NCI-H524 (cell line): Measurements from ENCODE around the gene PDE4D.
A peak's percentile ranks its signal among the peaks of the same experiment; 100 is the strongest.

ENCODE experiments used
- DNase-seq, 2 experiments: peaks; one replicate each; lab custom pipeline; 2025; lab: John Stamatoyannopoulos, UW

Gene PDE4D

DNA sequence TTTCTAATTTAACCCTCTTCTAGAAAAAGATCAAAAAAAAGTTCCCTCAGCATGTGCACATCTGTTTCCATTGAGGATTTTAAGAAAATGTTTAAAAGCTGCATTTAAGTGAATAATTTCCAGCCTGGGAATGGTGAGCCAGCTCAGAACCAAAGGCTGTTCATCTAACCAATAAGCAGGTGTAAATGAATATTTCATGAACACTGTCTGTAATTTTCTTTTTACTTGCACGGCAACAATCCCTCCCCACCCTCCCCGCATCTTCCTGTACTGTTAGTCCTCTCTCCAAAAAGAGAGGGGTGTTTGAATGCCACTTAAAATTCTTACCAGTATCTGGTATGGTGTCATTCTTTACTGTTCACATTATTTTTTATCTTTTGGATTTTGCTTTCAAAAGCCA lies 425.6 kb downstream of the PDE4D start:
- DNase-seq = no peak

DNA sequence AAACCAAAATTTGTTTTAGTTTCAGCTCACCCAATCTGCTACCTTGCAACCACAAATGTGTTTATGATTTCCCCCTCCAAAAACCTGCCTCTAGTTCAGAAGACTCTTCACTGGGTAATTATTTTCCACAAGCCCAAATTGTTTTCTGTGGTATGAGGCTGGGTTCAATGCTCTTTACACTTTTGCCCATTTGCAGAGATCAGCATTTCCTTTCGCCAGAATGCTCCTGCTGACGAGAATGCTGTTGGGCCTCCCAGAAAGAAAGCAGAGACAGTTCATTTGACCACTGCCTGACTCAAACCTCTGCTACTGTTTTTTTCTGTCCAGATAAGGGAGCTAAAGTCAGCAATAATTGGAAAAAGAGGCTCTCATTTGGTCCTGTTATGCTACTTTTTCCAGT lies 427.3 kb downstream of the PDE4D start:
- no peak for DNase-seq

DNA sequence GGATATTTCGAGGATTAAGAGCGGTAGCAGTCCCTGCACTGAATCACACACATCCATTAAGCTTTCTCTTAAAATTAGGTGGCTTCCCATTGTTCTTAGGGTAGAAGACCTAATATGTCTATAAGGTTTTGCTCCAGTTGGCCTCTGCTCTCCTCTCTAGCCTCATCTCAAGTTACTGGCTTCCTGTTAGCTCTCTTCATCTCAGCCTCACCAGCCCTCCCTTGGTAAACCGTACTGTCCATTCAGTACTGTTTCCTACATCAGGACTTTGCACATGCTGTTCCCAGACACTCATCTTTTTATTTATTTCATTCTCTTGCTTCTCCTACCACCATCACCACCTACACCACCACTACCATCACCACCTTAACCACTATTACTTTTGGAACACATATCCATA lies 428.6 kb downstream of the PDE4D start:
- DNase-seq = no peak

DNA sequence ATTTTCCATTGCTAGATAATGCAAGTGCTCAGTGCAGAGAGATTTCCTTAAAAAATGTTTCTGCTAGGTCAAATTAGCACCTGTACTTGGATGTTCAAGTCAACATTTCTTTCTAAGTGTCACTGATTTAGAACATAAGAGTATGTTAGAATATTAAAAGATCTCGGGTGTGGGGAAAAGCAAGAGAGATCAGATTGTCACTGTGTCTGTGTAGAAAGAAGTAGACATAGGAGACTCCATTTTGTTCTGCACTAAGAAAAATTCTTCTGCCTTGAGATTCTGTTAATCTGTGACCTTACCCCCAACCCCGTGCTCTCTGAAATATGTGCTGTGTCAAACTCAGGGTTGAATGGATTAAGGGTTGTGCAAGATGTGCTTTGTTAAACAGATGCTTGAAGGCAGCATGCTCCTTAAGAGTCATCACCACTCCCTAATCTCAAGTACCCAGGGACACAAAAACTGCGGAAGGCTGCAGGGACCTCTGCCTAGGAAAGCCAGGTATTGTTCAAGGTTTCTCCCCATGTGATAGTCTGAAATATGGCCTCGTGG lies 429.8 kb downstream of the PDE4D start:
- peak; percentile 12 to 13 for DNase-seq

DNA sequence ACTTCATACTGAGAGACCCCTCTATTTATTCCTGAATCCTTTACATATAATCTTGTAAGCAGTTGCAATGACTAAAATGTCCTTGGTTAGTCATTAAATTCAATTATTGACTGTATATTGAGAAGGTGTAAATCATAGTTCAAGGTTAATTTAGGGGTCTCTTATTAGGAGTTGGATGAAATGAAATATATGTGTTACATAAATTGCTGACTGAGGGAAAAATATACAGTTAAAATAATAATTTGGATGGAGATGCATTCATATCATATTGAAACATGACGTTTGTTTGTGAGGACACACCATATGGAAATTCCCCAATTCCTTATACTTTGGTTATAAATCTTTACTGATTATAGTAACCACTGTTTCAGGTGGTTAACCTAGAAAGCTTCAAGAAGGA lies 430.6 kb downstream of the PDE4D start:
- no peak for DNase-seq

DNA sequence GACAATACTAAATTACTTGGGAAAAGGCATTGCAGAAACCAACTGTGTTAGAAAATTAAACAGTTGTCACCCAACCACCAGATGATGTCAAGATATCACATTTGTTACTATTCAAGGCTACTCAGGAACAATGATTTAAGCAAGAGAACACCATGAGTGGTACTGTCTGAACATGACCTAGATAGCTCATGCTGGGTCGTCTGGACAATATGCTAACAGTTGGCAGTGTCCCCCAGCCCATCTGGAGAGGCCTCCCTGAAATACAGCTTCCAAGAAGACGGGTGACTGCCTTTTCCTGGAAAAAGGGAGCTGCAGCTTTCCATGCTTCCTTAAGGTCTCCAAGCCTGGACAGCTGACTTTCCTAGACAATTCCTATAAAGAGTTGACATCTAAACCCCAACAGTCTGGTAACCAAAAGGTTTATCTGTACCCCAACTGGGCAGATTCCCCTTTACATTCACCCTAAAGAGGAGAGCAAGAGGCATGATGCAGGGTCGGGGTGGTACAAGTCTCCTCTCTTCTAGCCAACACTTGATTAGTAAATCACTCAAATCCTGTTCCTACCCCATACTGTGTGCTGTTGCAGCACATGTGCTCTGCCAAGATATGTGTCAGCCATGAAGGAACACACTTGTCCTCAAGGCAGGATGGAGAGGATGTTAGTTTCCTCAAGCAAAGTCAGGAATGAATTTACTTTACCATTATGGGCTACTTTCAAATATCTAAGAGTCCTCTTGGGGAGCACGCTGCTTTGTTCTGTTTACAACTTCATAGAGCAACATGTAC lies 433.0 kb downstream of the PDE4D start:
- peak in 1 of 2 experiments; percentile 51 for DNase-seq

DNA sequence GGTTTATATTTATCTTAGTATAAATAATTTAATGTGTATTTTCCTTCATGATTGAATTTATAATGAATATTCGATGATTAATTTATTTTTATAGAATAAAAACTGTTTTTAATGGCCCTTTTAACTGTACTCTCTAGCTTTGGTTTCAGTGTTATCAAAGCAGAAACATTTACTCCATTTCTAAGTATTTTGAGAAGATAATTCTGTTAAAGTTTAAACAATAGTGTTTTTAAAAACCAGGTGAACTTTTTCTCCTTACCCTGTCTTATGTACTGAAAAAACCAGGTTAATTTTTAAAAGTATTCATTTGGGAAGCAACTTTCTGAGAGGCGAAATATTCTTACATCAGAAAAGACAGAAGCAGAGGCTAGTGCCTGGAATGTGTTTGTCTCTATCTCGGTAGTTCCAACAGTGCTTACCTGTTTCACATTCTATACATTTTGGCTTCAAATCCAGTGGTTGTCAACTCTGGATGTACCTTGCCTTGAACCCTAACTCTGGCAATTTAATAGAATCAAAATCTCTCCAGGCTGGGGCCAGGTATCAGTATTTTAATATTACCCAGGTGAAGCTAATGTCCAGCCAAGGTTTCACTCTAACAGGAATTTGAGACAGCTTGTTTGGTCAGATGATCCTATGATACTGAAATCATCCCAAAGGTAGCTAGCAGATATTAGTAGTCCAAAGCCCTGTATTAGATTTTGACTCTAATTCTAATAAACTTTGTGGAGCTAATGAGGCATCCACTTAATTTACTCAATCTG lies 434.4 kb downstream of the PDE4D start:
- DNase-seq = no peak

DNA sequence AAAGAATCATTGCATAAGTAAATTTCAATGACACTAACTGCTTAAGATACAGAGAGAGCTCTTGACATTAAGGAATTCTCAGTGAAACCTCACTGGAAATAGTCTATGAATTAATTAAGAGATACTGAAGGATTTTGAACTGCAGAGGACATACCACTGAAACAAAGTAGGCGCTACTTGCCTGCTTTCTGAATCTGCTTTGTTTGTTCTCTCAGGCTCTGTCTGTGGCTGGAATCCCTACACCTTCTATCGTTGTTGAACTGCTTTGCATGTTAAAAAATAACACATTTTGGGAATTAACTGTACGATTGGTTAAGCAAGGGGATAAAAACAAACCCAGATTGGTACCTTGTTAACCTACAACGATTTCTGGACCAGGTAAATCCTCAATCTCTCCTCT lies 435.2 kb downstream of the PDE4D start:
- no peak for DNase-seq

DNA sequence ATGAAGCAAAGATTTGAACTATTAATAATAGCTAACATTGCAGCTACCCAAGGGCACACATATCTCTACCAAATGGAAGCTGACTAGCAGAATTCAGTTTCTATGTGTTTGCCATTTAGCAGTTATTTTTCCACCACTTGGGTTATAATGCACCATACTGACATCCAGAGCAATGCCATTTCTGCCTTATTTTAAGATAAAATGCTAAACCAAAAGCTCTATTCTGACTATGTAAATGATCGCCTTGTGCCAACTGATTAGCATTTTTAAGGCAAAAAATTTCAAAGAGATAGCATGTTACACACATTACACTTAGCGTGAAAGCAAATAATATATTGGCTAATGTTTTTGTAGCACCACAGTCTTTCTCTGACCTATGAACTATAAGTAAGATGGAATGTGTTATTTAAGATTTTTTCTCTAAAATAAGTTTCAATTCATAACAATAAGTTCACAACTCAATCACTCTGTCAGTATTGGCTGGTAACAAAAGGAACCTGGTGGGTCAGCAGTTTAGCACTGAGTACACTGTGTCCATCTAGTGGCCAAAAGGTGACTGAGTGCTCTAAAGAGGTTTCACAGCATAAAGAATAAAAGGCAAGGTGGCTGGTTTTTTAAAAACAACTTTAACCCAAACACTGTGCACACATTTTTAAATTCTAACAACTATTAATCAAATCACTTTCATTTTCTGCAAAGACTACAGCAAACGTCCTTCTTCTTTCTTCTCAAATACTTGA lies 443.5 kb downstream of the PDE4D start:
- no peak for DNase-seq

DNA sequence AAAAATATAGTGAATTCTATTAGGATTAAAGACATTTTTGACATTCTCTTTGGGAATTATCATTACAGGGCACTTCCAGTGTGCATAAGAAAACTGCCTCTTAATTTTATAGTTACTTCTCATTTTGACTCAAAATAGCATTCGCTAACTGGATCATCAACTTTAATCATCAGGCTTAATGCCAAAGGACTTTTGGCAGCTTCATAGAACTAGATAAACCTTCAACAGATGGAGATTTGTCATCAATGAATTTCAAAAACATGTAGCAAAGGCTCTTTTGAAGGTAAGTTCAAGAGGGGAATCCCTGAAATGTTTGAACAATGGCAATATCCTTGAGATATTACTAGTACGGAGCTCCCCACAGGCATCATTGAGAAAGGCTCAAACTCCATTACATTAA lies 447.2 kb downstream of the PDE4D start:
- DNase-seq = no peak

DNA sequence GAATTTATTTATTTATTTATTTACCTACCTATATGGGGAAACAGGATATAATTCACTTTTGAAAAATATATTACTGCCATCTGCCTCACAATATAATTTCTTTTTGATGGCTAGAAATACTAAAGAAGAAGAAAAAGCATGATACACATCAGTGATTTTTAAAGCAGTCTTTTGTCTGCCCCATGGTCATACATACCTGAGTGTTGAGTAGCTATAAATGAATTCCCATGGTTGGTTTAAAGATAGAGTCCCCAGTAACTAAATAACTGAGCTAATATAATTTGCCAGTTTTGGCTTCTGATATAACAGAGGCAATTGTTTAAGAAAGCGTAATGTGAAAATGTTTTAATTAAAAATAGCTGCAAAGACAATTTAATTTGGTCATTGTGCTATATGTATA lies 447.8 kb downstream of the PDE4D start:
- no peak for DNase-seq

DNA sequence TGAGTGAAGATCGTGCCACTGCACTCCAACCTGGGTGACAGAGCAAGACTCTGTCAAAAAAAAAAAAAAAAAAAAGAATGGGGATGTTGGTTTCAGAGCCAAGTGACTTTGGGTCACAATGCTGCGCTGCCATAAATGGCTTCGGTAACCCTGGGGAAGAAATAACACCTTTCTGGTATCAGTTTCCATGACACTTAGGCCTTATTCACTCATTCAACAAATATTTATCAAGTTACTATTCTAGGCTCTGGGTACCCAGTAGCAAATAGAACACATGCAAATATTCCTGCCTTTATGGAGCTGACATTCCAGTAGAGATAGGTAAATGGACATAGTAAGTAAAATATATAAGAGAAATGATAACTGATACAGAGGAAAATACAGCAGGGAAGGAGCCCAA lies 454.2 kb downstream of the PDE4D start:
- DNase-seq = no peak

DNA sequence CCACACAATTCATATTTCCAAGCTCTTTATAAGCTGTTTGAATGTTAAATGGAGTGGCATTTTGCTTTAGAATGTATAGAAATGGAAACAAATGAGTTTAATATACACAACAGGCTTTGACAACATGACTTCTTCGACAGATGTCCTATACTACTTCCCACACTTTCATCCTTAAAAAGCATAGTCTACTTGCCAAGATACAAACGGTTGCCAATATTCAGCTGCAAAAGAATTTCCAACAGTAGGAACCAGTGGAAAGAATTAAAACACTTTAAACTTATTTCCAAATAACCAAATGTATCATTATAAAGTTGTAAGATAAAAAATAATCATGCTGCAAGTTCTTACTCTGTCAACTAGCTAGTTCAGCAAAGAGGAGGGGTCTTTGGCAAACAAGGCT lies 456.4 kb downstream of the PDE4D start:
- DNase-seq = no peak

DNA sequence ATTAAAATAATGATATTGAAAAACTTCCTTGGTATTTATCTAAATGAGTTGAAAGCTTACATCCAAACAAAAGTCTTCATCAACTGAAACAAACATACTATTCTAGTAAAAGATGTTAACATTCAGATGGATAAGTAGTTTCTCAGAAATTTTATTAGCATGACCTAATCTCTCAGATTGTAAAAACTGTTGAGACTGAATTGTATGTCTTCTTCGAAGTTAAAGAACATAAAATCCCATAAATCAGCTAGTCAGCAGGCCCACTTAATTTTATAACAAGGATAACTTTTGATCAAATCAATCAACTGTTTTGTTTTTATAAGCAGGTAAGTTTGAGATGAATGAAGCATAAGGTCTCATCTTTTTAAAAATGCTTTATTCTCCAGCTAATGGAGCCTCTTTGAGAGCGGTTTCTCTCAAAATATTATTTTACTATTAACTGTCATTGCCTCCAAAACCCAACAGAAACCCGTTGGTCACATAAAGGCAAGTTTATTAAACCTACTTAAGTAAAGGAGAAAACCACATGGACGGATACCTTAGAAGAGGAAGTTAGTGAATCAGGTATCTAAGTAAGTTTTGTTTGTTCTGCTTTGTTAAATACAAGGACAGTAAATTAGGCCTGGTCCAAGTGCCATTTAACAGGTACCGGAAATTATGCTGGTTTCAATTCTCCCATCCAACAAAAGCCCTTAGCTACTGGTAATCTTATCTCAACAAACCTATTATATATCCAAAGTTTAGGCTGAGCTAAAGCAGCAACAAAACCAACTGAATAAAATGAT lies 457.0 kb downstream of the PDE4D start:
- no peak for DNase-seq

DNA sequence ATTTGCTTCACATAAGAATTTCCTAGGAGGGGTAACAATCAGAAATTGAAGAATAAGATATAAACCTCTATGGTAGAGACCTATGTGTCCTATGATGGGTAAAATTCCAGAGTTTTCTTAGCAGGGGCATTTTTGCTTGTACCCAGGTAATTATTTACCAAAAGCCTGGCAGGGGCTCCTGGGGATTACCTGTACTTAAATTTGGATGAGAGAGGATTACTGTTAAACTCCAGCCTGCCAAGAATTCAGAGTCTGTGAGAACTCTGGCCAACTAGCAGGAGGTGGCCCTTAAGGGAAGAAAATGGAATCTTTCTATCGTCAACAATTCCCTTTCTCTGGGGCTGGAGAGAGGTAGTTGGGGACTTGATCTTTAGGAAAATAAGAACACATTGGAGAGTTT lies 460.4 kb downstream of the PDE4D start:
- DNase-seq = no peak

DNA sequence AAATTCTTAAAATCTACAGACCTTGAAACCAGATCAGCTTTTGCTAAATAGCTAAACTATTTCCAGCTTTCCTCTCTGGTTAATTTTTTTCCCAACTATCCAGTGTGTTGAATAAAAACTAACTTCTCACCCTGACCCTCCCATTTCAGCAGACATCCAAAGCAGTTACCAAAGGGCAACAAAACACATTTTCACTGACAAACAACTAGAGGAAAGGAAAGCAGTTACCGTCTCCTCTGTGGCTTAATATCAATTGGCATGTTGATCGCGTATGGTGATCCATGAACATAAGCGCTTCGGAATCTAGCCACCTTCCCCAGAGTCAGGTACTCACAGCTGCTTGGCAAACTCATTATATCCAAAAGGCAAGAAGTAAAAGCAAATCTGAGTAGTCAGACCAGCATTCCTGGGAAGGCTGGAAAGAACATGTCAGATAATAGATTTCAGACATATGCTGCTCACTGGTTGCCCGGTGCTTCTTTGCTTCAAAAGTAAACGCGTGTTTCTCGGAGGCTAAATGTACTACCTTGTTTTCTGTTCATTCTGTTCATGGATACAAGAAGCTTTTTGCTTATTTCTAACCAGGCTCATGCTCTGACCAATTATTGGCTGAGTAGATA lies 463.4 kb downstream of the PDE4D start:
- no peak for DNase-seq

DNA sequence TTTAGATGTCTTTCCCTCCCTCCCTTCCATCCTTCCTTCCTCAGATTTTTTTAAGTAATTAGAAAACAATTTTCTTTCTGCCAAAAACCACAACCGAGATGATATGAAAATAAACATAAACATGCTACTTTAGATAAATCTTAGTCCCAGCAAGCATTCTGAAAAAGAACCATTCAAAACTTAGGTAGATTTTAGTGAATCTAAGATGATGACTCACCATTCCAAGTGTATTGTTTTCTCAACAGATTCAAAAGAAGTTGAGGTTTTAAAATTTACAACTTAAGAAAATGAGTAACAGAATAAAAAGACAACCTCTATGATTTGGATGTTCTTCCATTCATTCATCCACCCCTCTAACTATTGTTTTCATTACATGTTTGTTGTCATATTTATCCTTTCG lies 465.1 kb downstream of the PDE4D start:
- no peak for DNase-seq

DNA sequence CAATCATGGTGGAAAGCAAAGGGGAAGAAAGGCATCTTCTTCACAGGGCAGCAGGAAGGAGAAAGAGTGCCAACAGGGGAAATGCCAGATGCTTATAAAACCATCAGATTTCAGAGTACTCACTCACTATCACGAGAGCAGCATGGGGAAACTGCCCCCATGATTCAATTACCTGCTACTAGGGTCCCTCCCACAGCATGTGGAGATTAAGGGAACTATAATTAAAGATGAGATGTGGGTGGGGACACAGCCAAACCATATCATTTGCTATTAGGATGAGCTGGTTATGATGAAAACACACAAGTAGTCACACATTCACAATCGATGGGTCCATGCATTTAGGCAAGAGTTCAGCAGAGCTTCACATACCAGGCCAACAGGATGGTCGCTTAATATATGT lies 469.0 kb downstream of the PDE4D start:
- peak in 1 of 2 experiments; percentile 37 for DNase-seq

DNA sequence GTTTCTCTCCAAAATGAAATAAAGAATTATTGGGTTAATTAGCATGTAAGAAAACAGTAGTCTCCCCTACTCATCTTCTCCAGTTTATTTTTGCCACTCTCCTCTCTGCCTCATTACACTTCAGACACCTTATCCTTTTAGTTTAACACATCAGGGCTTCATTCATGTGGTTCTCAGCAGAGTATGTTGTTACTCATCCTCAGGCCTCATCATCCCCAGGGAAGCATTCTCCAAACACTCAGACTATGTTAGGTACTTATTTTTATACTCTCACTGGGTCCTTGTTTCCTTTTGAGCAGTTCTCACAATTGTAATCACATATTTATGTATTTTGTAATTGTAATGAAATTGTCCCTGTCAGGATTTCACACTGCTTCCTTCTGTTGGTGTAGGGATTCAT lies 470.5 kb downstream of the PDE4D start:
- DNase-seq = no peak

DNA sequence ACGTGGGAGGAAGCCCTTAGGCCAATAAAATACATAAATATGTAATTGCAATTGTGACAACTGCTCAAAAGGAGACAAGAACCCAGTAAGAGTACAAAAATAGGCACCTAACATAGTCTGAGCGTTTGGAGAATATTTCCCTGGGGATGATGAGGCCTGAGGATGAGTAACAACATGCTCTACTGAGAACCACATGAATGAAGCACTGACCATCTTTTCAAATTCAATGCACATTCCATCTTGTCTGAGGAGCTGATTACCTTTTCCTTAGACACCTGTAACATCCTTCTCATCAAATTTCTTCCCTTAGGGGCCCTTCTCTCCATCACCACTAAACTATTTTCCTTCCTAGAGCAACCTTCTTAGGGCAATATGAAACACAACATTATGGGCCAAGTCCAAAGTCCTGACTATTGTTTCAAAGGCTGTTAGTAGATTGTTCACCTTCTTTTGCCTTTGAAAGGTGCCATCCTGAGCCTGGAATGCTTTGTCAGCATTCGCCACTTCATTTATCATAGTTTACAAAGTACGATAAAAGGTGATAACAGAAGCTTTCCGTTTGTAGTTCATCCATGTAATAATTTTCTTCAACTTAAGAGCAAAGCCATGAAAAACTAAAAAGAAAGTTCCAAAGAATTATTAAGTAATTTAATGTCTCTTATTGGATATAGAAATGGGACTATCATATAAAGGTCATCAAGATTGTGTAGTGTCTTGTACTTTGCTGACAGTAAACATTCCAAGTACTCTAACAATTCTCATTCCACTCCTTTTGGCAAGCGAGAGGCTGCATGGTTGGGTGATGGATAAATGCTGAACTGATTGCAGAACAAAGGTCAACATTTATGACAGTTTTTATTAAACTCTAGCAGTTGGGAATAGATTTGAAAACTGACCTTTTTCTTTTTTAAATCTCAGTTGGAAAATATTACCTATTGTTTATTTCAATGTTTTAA lies 471.3 kb downstream of the PDE4D start:
- no peak for DNase-seq
